Tibial artery (tissue), 4 donors: ENCODE data around the gene GCGR.

Source experiments
- DNase-seq, 2 donors: peaks; one replicate each; pipeline ENCODE4 v3.0.0-alpha.2; 2019
- H3K27ac ChIP-seq, 2 donors: fragments of 200-600 bp; sonication (generic) in 1 of 2; 1 replicate in 1 of 2; 2 replicates in 1 of 2; pipeline ENCODE4 v1.5.1; 2018 to 2019; ENCODE audit warnings: mild to moderate bottlenecking in 1 of 2
- H3K27me3 ChIP-seq, 2 donors: fragments of 200-600 bp; sonication (generic) in 1 of 2; one replicate each; pipeline versions ENCODE4 v1.5.1 to v1.6.0; 2016 to 2019
- H3K36me3 ChIP-seq, 3 donors: fragments of 200-600 bp; sonication (generic) in 2 of 3; one replicate each; pipeline ENCODE4 v1.5.1; 2016 to 2019; ENCODE audit warnings: mild to moderate bottlenecking in 2 of 3
- H3K4me1 ChIP-seq, 4 donors: fragments of 200-600 bp; sonication (generic) in 2 of 4; 1 replicate in 3 of 4; 2 replicates in 1 of 4; pipeline ENCODE4 v1.5.1; 2016 to 2019
- H3K4me3 ChIP-seq, 2 donors: fragments of 200-600 bp; sonication (generic) in 1 of 2; 1 replicate in 1 of 2; 2 replicates in 1 of 2; pipeline ENCODE4 v1.5.1; 2018 to 2019; ENCODE audit warnings: mild to moderate bottlenecking in 2 of 2
- H3K9me3 ChIP-seq, 3 donors: fragments of 200-600 bp; sonication (generic) in 1 of 3; one replicate each; pipeline ENCODE4 v1.5.1; 2016 to 2019
- CTCF ChIP-seq, 2 experiments: fragments of 200-600 bp in 1 of 2; fragments of 450-650 bp in 1 of 2; IDR thresholded peaks; one replicate each; pipeline ENCODE4 v1.5.1; 2017 to 2019; ENCODE audit warnings: antibody characterized with exemption in 2 of 2, mild to moderate bottlenecking in 1 of 2, moderate library complexity in 1 of 2
- intact Hi-C: fragments of 100-400 bp; cut with DNase I; formaldehyde crosslinking; loops from one replicate; pipeline ENCODE4 v1.15.0; 2023; ENCODE audit warnings: low total_unique reads

The GCGR gene

GRCh38 chr17:81810476-81810875, 6.5 kb downstream of the GCGR start:
- Histone ChIP-seq H3K27me3 (peaks cover 0 to 87% of the 10 kb centered on the region in 2 donors), H3K9me3 (no peaks in the 10 kb centered on the region), H3K4me3 (no peak overlapping the region), H3K36me3 (no peaks in the 10 kb centered on the region), H3K27ac (no peak overlapping the region), H3K4me1 (no peaks in the 10 kb centered on the region)
- no peak for TF ChIP-seq CTCF (IDR thresholded peaks at IDR 0.05)
- intact Hi-C loops: no loop called here
- no peak for DNase-seq

GRCh38 chr17:81810892-81811704, 7.1 kb downstream of the GCGR start:
- intact Hi-C loops: no loop called here
- no peaks in the 10 kb centered on the region for H3K4me1 ChIP-seq

GRCh38 chr17:81811705-81812570, 8.0 kb downstream of the GCGR start:
- no peaks in the 10 kb centered on the region for H3K9me3 ChIP-seq
- peaks cover 0 to 75% of the 10 kb centered on the region in 2 donors for H3K27me3 ChIP-seq
- no peak for DNase-seq
- no peak overlapping the region for H3K4me3 ChIP-seq
- H3K36me3 ChIP-seq: no peaks in the 10 kb centered on the region
- intact Hi-C loops: no loop called here
- H3K4me1 ChIP-seq: no peaks in the 10 kb centered on the region
- H3K27ac ChIP-seq: no peak overlapping the region
- no peak for TF ChIP-seq CTCF (IDR thresholded peaks at IDR 0.05)

More at GRCh38 chr17:81810892-81811704, 7.1 kb downstream of the GCGR start:
- TF ChIP-seq CTCF (IDR thresholded peaks at IDR 0.05): no peak
- H3K4me3 ChIP-seq: no peak overlapping the region
- H3K27ac ChIP-seq: no peak overlapping the region
- no peaks in the 10 kb centered on the region for H3K36me3 ChIP-seq
- H3K27me3 ChIP-seq: peaks cover 0 to 83% of the 10 kb centered on the region in 2 donors
- no peaks in the 10 kb centered on the region for H3K9me3 ChIP-seq
- no peak for DNase-seq

- Histone ChIP-seq H3K36me3 (no peaks in the 10 kb centered on the region), H3K4me3 (no peak overlapping the region), H3K27me3 (peaks cover 0 to 66% of the 10 kb centered on the region in 2 donors), H3K4me1 (no peaks in the 10 kb centered on the region), H3K9me3 (no peaks in the 10 kb centered on the region), H3K27ac (no peak overlapping the region)
- no peak for TF ChIP-seq CTCF (IDR thresholded peaks at IDR 0.05)
- intact Hi-C loops: no loop called here
- DNase-seq: no peak
These were observed 8.8 kb downstream of the GCGR start for GRCh38 chr17:81812571-81813370.

GRCh38 chr17:81813371-81813684, 9.4 kb downstream of the GCGR start:
- no peaks in the 10 kb centered on the region for H3K9me3 ChIP-seq
- peaks cover 0 to 61% of the 10 kb centered on the region in 2 donors for H3K27me3 ChIP-seq
- H3K27ac ChIP-seq: no peak overlapping the region
- no peak overlapping the region for H3K4me3 ChIP-seq
- intact Hi-C loops: no loop called here
- DNase-seq: no peak
- no peaks in the 10 kb centered on the region for H3K4me1 ChIP-seq
- TF ChIP-seq CTCF (IDR thresholded peaks at IDR 0.05): no peak
- no peaks in the 10 kb centered on the region for H3K36me3 ChIP-seq
